Endodermal cell (in vitro differentiated cells): ENCODE results near the gene TACC2. TPM values are rescaled to one million over a fixed set of nuclear protein-coding genes. Genes with fewer than 3 reads are reported as not detected.

Experiments used
- DNase-seq: peaks from one replicate; pipeline ENCODE4 v3.0.0-alpha.2; 2017
- H3K27ac ChIP-seq: 2 replicates; pipeline ENCODE4 v1.5.1; 2013; ENCODE audit warnings: mild to moderate bottlenecking, low read depth, low read length, moderate library complexity
- H3K27me3 ChIP-seq: 2 replicates; pipeline ENCODE4 v1.6.1; 2013; ENCODE audit warnings: mild to moderate bottlenecking, low read length, moderate library complexity; ENCODE audit not compliant: insufficient read depth, control insufficient read depth, poor library complexity, severe bottlenecking
- H3K36me3 ChIP-seq: 2 replicates; pipeline ENCODE4 v1.7.0; 2013; ENCODE audit warnings: mild to moderate bottlenecking, low read length, moderate library complexity; ENCODE audit not compliant: control insufficient read depth, insufficient read depth
- H3K4me1 ChIP-seq: one replicate; pipeline ENCODE4 v1.7.0; 2013; ENCODE audit warnings: low read length; ENCODE audit not compliant: control insufficient read depth, insufficient read depth
- H3K4me3 ChIP-seq: 2 replicates; pipeline ENCODE4 v1.5.1; 2013; ENCODE audit warnings: mild to moderate bottlenecking, low read length, moderate library complexity
- H3K9ac ChIP-seq: 2 replicates; pipeline ENCODE4 v1.6.1; 2013; ENCODE audit warnings: mild to moderate bottlenecking, low read length, moderate library complexity; ENCODE audit not compliant: poor library complexity, severe bottlenecking; ENCODE audit errors: extremely low read depth
- H3K9me3 ChIP-seq: 2 replicates; pipeline ENCODE4 v1.6.1; 2013; ENCODE audit warnings: mild to moderate bottlenecking, low read length, moderate library complexity; ENCODE audit not compliant: control insufficient read depth
- H3K27ac Mint-ChIP-seq: 2 replicates; pipeline ENCODE4 v1.8.0; 2020; ENCODE audit warnings: mixed read lengths
- H3K27me3 Mint-ChIP-seq: 2 replicates; pipeline ENCODE4 v1.8.0; 2021; ENCODE audit warnings: mild to moderate bottlenecking, mixed read lengths; ENCODE audit not compliant: insufficient read depth
- H3K36me3 Mint-ChIP-seq: 2 replicates; pipeline ENCODE4 v1.8.0; 2020; ENCODE audit warnings: low read depth, mixed read lengths
- H3K4me1 Mint-ChIP-seq: 2 replicates; pipeline ENCODE4 v1.8.0; 2020; ENCODE audit warnings: mixed read lengths
- H3K4me3 Mint-ChIP-seq: 2 replicates; pipeline ENCODE4 v1.8.0; 2020; ENCODE audit warnings: mild to moderate bottlenecking, moderate library complexity, mixed read lengths
- H3K9me3 Mint-ChIP-seq: 2 replicates; pipeline ENCODE4 v1.8.0; 2020; ENCODE audit warnings: mild to moderate bottlenecking, mixed read lengths
- CTCF ChIP-seq: fragments of 200-600 bp; sonication (generic); conservative IDR thresholded peaks from 2 replicates; pipeline ENCODE4 v1.5.0; 2021; ENCODE audit warnings: antibody characterized with exemption, mild to moderate bottlenecking
- WGBS, 2 experiments: methylation state at CpG; one replicate each; pipeline versions ENCODE4 v1.1.5 to v1.1.7; 2013; ENCODE audit warnings: missing lambda C conversion rate in 2 of 2, mixed read lengths in 1 of 2; ENCODE audit not compliant: insufficient coverage in 1 of 2, insufficient read length in 1 of 2; 5-methylcytosine and 5-hydroxymethylcytosine counted together
- total RNA-seq, 2 donors: library from RNA; stranded (reverse); fragmentation: NEBNext Ultra II Directional in 1 of 2; extraction: Animal tissue kit (Norgen Biotek cat#: 25700) in 1 of 2; gene quantifications; 2 replicates in 1 of 2; 3 replicates in 1 of 2; pipeline ENCODE4 v1.2.1, GENCODE V29; 2021

Gene TACC2
- total RNA-seq, 2 donors from 2014 or later = 24.5 to 34.1 TPM

GRCh38 chr10:122042836-122043235, 53.9 kb downstream of the TACC2 start:
- Mint-ChIP-seq H3K27me3 (peaks cover 12% of the 10 kb centered on the region), H3K4me3 (no peak overlapping the region), H3K4me1 (peaks cover 23% of the 10 kb centered on the region), H3K9me3 (no peaks in the 10 kb centered on the region), H3K36me3 (no peaks in the 10 kb centered on the region), H3K27ac (no peak overlapping the region)
- no peak for DNase-seq
- TF ChIP-seq CTCF = no peak
- H3K4me1 ChIP-seq = peaks cover 6% of the 10 kb centered on the region
- H3K4me3 ChIP-seq = no peak overlapping the region
- H3K27me3 ChIP-seq = no peaks in the 10 kb centered on the region
- no peaks in the 10 kb centered on the region for H3K36me3 ChIP-seq
- no peak overlapping the region for H3K9ac ChIP-seq
- WGBS, 2 experiments = 83% methylated on average over 1 of the region's 1 CpG; no CpG with 5 or more reads in 1 of the 2 experiments
- no peaks in the 10 kb centered on the region for H3K9me3 ChIP-seq
- no peak overlapping the region for H3K27ac ChIP-seq

GRCh38 chr10:122044045-122044661, 55.2 kb downstream of the TACC2 start:
- H3K27me3 ChIP-seq = no peaks in the 10 kb centered on the region
- Mint-ChIP-seq H3K27ac (peak overlapping the region; percentile 33), H3K27me3 (peaks cover 12% of the 10 kb centered on the region), H3K36me3 (no peaks in the 10 kb centered on the region), H3K4me3 (peak overlapping the region; percentile 27), H3K4me1 (peaks cover 20% of the 10 kb centered on the region), H3K9me3 (no peaks in the 10 kb centered on the region)
- TF ChIP-seq CTCF = no peak
- peak overlapping the region; percentile 2 for H3K4me3 ChIP-seq
- peak overlapping the region; percentile 5 for H3K27ac ChIP-seq
- peak; percentile 61 for DNase-seq
- 67 to 68% methylated on average over 12 to 13 of the region's 13 CpGs for WGBS, 2 experiments
- H3K9me3 ChIP-seq = no peaks in the 10 kb centered on the region
- H3K36me3 ChIP-seq = no peaks in the 10 kb centered on the region
- H3K9ac ChIP-seq = no peak overlapping the region
- peaks cover 6% of the 10 kb centered on the region for H3K4me1 ChIP-seq

- Histone ChIP-seq H3K4me3 (peak overlapping the region; percentile 2), H3K27me3 (no peaks in the 10 kb centered on the region), H3K9ac (no peak overlapping the region), H3K36me3 (no peaks in the 10 kb centered on the region), H3K27ac (no peak overlapping the region), H3K9me3 (no peaks in the 10 kb centered on the region), H3K4me1 (peaks cover 6% of the 10 kb centered on the region)
- Mint-ChIP-seq H3K27ac (peak overlapping the region; percentile 33), H3K36me3 (no peaks in the 10 kb centered on the region), H3K4me1 (peaks cover 20% of the 10 kb centered on the region), H3K27me3 (peaks cover 9% of the 10 kb centered on the region), H3K4me3 (peak overlapping the region; percentile 27), H3K9me3 (no peaks in the 10 kb centered on the region)
- TF ChIP-seq CTCF = no peak
- DNase-seq = no peak
- WGBS, 2 experiments = 46 to 53% methylated on average over 7 to 9 of the region's 9 CpGs
Measured at GRCh38 chr10:122044713-122045112, 55.8 kb downstream of the TACC2 start.
